ENCODE results near the gene LRCH4. TPM values are rescaled to one million over a fixed set of nuclear protein-coding genes. Genes with fewer than 3 reads are reported as not detected.

The LRCH4 gene, protein sequence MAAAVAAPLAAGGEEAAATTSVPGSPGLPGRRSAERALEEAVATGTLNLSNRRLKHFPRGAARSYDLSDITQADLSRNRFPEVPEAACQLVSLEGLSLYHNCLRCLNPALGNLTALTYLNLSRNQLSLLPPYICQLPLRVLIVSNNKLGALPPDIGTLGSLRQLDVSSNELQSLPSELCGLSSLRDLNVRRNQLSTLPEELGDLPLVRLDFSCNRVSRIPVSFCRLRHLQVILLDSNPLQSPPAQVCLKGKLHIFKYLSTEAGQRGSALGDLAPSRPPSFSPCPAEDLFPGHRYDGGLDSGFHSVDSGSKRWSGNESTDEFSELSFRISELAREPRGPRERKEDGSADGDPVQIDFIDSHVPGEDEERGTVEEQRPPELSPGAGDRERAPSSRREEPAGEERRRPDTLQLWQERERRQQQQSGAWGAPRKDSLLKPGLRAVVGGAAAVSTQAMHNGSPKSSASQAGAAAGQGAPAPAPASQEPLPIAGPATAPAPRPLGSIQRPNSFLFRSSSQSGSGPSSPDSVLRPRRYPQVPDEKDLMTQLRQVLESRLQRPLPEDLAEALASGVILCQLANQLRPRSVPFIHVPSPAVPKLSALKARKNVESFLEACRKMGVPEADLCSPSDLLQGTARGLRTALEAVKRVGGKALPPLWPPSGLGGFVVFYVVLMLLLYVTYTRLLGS
- total RNA-seq (ENCODE audit: low replicate concordance), result 64.5 and 66.7 TPM in 2 replicates
- long read RNA-seq, result 0 reads

DNA sequence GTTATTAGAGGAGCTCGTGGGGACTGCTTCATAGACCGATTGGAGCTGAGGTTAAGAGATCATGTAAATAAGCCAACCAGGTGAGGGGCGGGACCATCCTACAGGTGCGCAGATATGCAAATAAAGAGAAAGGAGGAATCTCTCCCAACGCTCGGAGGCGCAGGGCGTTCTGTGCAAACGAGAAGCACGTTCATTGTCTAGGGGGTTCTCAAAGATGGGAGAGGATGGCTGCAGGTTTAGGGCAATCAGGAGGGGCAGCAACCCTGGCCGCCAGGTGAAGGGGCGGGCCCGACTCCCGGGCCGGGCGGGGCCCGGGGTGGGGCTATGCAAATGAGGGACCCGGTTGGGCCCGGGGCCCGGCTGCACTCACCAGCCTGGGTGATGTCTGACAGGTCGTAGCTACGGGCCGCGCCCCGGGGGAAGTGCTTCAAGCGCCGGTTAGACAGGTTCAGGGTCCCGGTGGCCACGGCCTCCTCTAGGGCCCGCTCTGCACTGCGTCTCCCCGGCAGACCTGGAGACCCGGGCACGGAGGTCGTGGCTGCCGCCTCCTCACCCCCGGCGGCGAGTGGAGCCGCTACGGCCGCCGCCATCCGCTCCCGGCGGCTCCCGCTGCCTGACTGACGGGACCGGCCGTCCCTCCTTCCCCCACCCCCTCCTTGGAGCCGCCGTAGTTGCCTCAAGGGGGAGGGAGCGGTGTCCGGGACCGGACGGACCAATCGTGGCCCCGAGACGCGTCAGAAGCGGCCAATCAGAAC, at the start of gene LRCH4:
TSS of gene LRCH4 (minus strand) at position 619 of the 755 bp plus-strand sequence. CDS start at position 590, 29 bp downstream.
- Mint-ChIP-seq H3K36me3 (no peaks in the 10 kb centered on the region), H3K27me3 (peaks cover 8% of the 10 kb centered on the region), H3K9me3 (no peaks in the 10 kb centered on the region), H3K27ac (peak within 1 kb of the TSS; percentile 99), H3K4me1 (ENCODE audit: unreplicated experiment) (peaks cover 30% of the 10 kb centered on the region), H3K4me3 (peak within 1 kb of the TSS; percentile 97)
- DNase-seq (ENCODE audit: extremely low spot score, unreplicated experiment), result no peak
- TF ChIP-seq, protein P1, sequence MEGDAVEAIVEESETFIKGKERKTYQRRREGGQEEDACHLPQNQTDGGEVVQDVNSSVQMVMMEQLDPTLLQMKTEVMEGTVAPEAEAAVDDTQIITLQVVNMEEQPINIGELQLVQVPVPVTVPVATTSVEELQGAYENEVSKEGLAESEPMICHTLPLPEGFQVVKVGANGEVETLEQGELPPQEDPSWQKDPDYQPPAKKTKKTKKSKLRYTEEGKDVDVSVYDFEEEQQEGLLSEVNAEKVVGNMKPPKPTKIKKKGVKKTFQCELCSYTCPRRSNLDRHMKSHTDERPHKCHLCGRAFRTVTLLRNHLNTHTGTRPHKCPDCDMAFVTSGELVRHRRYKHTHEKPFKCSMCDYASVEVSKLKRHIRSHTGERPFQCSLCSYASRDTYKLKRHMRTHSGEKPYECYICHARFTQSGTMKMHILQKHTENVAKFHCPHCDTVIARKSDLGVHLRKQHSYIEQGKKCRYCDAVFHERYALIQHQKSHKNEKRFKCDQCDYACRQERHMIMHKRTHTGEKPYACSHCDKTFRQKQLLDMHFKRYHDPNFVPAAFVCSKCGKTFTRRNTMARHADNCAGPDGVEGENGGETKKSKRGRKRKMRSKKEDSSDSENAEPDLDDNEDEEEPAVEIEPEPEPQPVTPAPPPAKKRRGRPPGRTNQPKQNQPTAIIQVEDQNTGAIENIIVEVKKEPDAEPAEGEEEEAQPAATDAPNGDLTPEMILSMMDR (conservative IDR thresholded peaks at IDR 0.05), result no peak

- TF ChIP-seq, protein P1 (conservative IDR thresholded peaks at IDR 0.05), result peak; percentile 62
- peaks cover 35% of the 10 kb centered on the region for H3K27me3 Mint-ChIP-seq
- H3K36me3 Mint-ChIP-seq, result no peaks in the 10 kb centered on the region
- H3K4me3 Mint-ChIP-seq, result peak overlapping the region; percentile 83
- H3K9me3 Mint-ChIP-seq, result no peaks in the 10 kb centered on the region
- H3K27ac Mint-ChIP-seq, result no peak overlapping the region
- no peak for DNase-seq (ENCODE audit: extremely low spot score, unreplicated experiment)
- no peaks in the 10 kb centered on the region for H3K4me1 Mint-ChIP-seq (ENCODE audit: unreplicated experiment)
Measured at GRCh38 chr7:100632951-100633717, 47.2 kb upstream of the LRCH4 start.

DNA sequence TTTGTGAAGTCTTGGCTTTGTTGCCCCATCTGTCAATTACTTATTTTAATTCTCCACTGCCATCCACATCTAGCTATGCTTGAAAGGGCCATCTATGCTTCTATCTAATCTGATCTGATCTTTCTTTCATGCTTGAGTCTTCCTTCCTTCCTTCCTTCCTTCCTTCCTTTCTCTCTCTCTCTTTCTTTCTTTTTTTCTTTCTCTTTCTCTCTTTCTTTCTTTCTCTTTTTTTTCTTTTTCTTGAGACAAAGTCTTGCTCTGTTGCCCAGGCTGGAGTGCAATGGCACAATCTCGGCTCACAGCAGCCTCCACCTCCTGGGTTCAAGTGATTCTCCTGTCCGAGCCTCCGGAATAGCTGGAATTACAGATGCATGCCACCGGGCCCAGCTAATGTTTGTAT, 44.1 kb upstream of the LRCH4 start:
- Mint-ChIP-seq H3K27ac (no peak overlapping the region), H3K4me3 (no peak overlapping the region), H3K9me3 (no peaks in the 10 kb centered on the region), H3K27me3 (peaks cover 26% of the 10 kb centered on the region), H3K36me3 (no peaks in the 10 kb centered on the region), H3K4me1 (ENCODE audit: unreplicated experiment) (peaks cover 4% of the 10 kb centered on the region)
- no peak for DNase-seq (ENCODE audit: extremely low spot score, unreplicated experiment)
- TF ChIP-seq, protein P1 (conservative IDR thresholded peaks at IDR 0.05), result no peak

- H3K4me1 Mint-ChIP-seq (ENCODE audit: unreplicated experiment), result peaks cover 5% of the 10 kb centered on the region
- H3K4me3 Mint-ChIP-seq, result no peak overlapping the region
- TF ChIP-seq, protein P1 (conservative IDR thresholded peaks at IDR 0.05), result peak; percentile 61
- no peaks in the 10 kb centered on the region for H3K36me3 Mint-ChIP-seq
- no peaks in the 10 kb centered on the region for H3K9me3 Mint-ChIP-seq
- DNase-seq (ENCODE audit: extremely low spot score, unreplicated experiment), result no peak
- peaks cover 19% of the 10 kb centered on the region for H3K27me3 Mint-ChIP-seq
- H3K27ac Mint-ChIP-seq, result no peak overlapping the region
Measured at GRCh38 chr7:100629117-100629716, 43.3 kb upstream of the LRCH4 start.

GRCh38 chr7:100627238-100627549, 41.3 kb upstream of the LRCH4 start:
- Mint-ChIP-seq H3K36me3 (no peaks in the 10 kb centered on the region), H3K27ac (no peak overlapping the region), H3K27me3 (peaks cover 4% of the 10 kb centered on the region), H3K4me3 (no peak overlapping the region), H3K9me3 (no peaks in the 10 kb centered on the region), H3K4me1 (ENCODE audit: unreplicated experiment) (peaks cover 9% of the 10 kb centered on the region)
- no peak for DNase-seq (ENCODE audit: extremely low spot score, unreplicated experiment)
- TF ChIP-seq, protein P1 (conservative IDR thresholded peaks at IDR 0.05), result no peak
